B cell (primary cell): ENCODE measurements around the gene SAMD4A. TPM values are rescaled to one million over a fixed set of nuclear protein-coding genes. Genes with fewer than 3 reads are reported as not detected.

Source experiments
- ATAC-seq: fragments of 200-7000 bp; cut with Tn5 transposase; one replicate; pipeline ENCODE4 v1.10.0; 2021; ENCODE audit warnings: low read depth, mild to moderate bottlenecking, moderate number of reproducible peaks, moderate library complexity
- CTCF ChIA-PET: fragments of 350-600 bp; sonication (Branson Sonifier 250); formaldehyde crosslinking; loops from one replicate; lab custom pipeline; 2021; ENCODE audit warnings: antibody characterized with exemption, inconsistent platforms; lab: Charles Lee
- POLR2A ChIA-PET: fragments of 350-600 bp; sonication (Branson Sonifier 250); formaldehyde crosslinking; loops from one replicate; lab custom pipeline; 2021; ENCODE audit warnings: antibody characterized with exemption; lab: Charles Lee
- DNase-seq: peaks from one replicate; pipeline ENCODE4 v3.0.0; 2013
- H2AFZ ChIP-seq: 2 replicates; pipeline ENCODE4 v1.6.1; 2012; ENCODE audit warnings: mild to moderate bottlenecking, low read depth, low read length; ENCODE audit not compliant: insufficient read depth, poor library complexity, severe bottlenecking
- H3K27ac ChIP-seq, 2 donors: 1 replicate in 1 of 2; 2 replicates in 1 of 2; pipeline ENCODE4 v1.5.1; 2012 to 2013; ENCODE audit warnings: low read length in 2 of 2, mild to moderate bottlenecking in 2 of 2, moderate library complexity in 1 of 2
- H3K27me3 ChIP-seq, 4 experiments: fragments of 200-600 bp in 1 of 4; sonication (generic) in 1 of 4; replicated peaks in 1 of 4; 1 replicate in 2 of 4; 2 replicates in 2 of 4; pipeline versions ENCODE4 v1.6.1 to v1.7.0; 2013 to 2016; ENCODE audit warnings: low read length in 3 of 4, mild to moderate bottlenecking in 2 of 4, mixed read lengths in 1 of 4, moderate library complexity in 1 of 4; ENCODE audit not compliant: insufficient read depth in 4 of 4, control insufficient read depth in 3 of 4; ENCODE audit errors: control extremely low read depth in 1 of 4
- H3K36me3 ChIP-seq, 2 experiments: replicated peaks in 1 of 2; 1 replicate in 1 of 2; 2 replicates in 1 of 2; pipeline versions ENCODE4 v1.6.1 to v1.7.1; 2013; ENCODE audit warnings: low read length in 1 of 2; ENCODE audit not compliant: insufficient read depth in 2 of 2, control insufficient read depth in 1 of 2; ENCODE audit errors: control extremely low read depth in 1 of 2, extremely low read depth in 1 of 2
- H3K4me1 ChIP-seq, 2 donors: fragments of 200-600 bp in 1 of 2; sonication (generic) in 1 of 2; 1 replicate in 1 of 2; 2 replicates in 1 of 2; pipeline versions ENCODE4 v1.5.1 to v1.6.1; 2013 to 2017; ENCODE audit warnings: low read length in 2 of 2; ENCODE audit not compliant: control insufficient read depth in 2 of 2, insufficient read depth in 2 of 2
- H3K4me2 ChIP-seq: replicated peaks from 2 replicates; pipeline ENCODE3; 2012; ENCODE audit warnings: mild to moderate bottlenecking, low read depth, low read length; ENCODE audit not compliant: poor library complexity, severe bottlenecking
- H3K4me3 ChIP-seq, 5 experiments: fragments of 200-600 bp in 1 of 5; sonication (generic) in 1 of 5; 1 replicate in 3 of 5; 2 replicates in 2 of 5; pipeline versions ENCODE4 v1.5.1 to v1.7.0; 2011 to 2016; ENCODE audit warnings: low read length in 4 of 5, mild to moderate bottlenecking in 4 of 5, low read depth in 2 of 5, control low read depth in 1 of 5, moderate library complexity in 1 of 5; ENCODE audit not compliant: insufficient read depth in 1 of 5; ENCODE audit errors: control extremely low read depth in 1 of 5, extremely low read depth in 1 of 5
- H3K79me2 ChIP-seq: fragments of 200-600 bp; sonication (generic); one replicate; pipeline ENCODE4 v1.6.0; 2016; ENCODE audit warnings: low read length; ENCODE audit not compliant: control insufficient read depth, insufficient read depth
- H3K9ac ChIP-seq: fragments of 200-600 bp; sonication (generic); 2 replicates; pipeline ENCODE4 v1.6.1; 2017; ENCODE audit warnings: mild to moderate bottlenecking, low read length, moderate library complexity
- H3K9me3 ChIP-seq, 3 donors: one replicate each; pipeline versions ENCODE4 v1.6.1 to v1.7.1; 2013; ENCODE audit warnings: low read length in 2 of 3; ENCODE audit not compliant: control insufficient read depth in 2 of 3, insufficient read depth in 1 of 3; ENCODE audit errors: control extremely low read depth in 1 of 3
- H4K20me1 ChIP-seq: 2 replicates; pipeline ENCODE4 v1.6.0; 2012; ENCODE audit warnings: mild to moderate bottlenecking, low read length; ENCODE audit not compliant: insufficient read depth, control insufficient read depth, poor library complexity, severe bottlenecking
- H3K27ac Mint-ChIP-seq: one replicate; pipeline ENCODE4 v1.8.0; 2021; ENCODE audit warnings: mixed read lengths
- H3K27me3 Mint-ChIP-seq: one replicate; pipeline ENCODE4 v1.8.0; 2021; ENCODE audit warnings: mixed read lengths
- H3K4me1 Mint-ChIP-seq: one replicate; pipeline ENCODE4 v1.8.0; 2021; ENCODE audit warnings: mixed read lengths
- H3K4me3 Mint-ChIP-seq: one replicate; pipeline ENCODE4 v1.8.0; 2021; ENCODE audit warnings: mixed read lengths
- H3K9me3 Mint-ChIP-seq: one replicate; pipeline ENCODE4 v1.8.0; 2022; ENCODE audit warnings: mixed read lengths; ENCODE audit not compliant: insufficient read depth
- EZH2 ChIP-seq: IDR thresholded peaks from 2 replicates; pipeline ENCODE4 v1.6.1; 2012; ENCODE audit warnings: borderline replicate concordance, low read depth, mild to moderate bottlenecking, moderate library complexity, low read length; ENCODE audit not compliant: insufficient read depth, poor library complexity, severe bottlenecking
- WGBS: methylation state at CpG from one replicate; pipeline ENCODE4 v1.1.5; 2013; ENCODE audit warnings: missing lambda C conversion rate; ENCODE audit not compliant: insufficient coverage; 5-methylcytosine and 5-hydroxymethylcytosine counted together
- intact Hi-C: fragments of 100-400 bp; cut with micrococcal nuclease; formaldehyde crosslinking; loops from one replicate; pipeline ENCODE4 v1.10.0; 2022
- polyA plus RNA-seq: library from polyadenylated mRNA; depleted of rRNA; stranded (reverse); fragments of >200 nt; gene quantifications from 2 replicates; pipeline ENCODE4 v1.2.3, GENCODE V29; 2012
- total RNA-seq, 2 donors: library from RNA; stranded (reverse); fragments of 120-200 nt in 1 of 2; gene quantifications; 1 replicate in 1 of 2; 2 replicates in 1 of 2; pipeline versions ENCODE4 v1.2.3 to v1.2.4, GENCODE V29; 2013 to 2022
- TF ChIP-seq, protein P1 (sequence below): fragments of 200-600 bp; IDR thresholded peaks from one replicate; pipeline ENCODE4 v1.8.0; 2022; ENCODE audit warnings: antibody characterized with exemption, mild to moderate bottlenecking

SAMD4A gene
- total and polyA plus RNA-seq, 2 donors (not counting 1 experiment from before 2014, with no cell fraction given) = 5.7 to 13.7 TPM

DNA sequence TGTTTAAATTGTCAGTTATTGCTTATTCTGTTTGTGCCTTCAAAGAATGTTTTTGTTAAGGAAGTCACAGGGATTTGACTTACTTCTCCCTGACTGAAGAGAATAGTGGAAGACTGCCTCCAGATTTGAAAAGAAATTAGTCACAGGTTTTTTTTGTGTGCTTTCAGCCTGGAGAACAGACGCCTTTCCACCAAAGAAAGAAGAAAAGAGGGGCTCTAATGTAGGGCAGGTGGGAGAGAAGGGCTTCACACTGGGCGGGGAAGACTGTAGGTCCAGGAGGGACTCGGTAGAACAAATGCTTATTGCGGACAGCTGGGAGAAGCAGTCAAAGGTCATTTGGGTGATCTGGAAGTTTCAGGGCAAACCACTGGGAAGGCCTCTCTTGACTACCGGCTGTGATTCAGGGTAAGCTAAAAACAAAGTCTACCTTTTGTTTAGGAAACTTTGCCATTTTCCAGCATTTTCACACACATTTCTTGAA, 76.8 kb downstream of the SAMD4A start:
- ATAC-seq = no peak
- H3K9me3 ChIP-seq = no peaks in the 10 kb centered on the region
- Mint-ChIP-seq H3K27me3 (no peaks in the 10 kb centered on the region), H3K9me3 (no peaks in the 10 kb centered on the region), H3K4me3 (no peak overlapping the region), H3K4me1 (no peaks in the 10 kb centered on the region), H3K27ac (no peak overlapping the region)
- DNase-seq = no peak
- H3K27me3 ChIP-seq = no peaks in the 10 kb centered on the region
- no peak overlapping the region for H3K27ac ChIP-seq
- CTCF ChIA-PET = interaction anchor here (1.0 to 3.3 kb wide), 11 partner anchors 13 to 162 kb away, joined by 3 to 40 read pairs (median 4); partner anchors contain the start of gene SAMD4A
- TF ChIP-seq, protein P1, sequence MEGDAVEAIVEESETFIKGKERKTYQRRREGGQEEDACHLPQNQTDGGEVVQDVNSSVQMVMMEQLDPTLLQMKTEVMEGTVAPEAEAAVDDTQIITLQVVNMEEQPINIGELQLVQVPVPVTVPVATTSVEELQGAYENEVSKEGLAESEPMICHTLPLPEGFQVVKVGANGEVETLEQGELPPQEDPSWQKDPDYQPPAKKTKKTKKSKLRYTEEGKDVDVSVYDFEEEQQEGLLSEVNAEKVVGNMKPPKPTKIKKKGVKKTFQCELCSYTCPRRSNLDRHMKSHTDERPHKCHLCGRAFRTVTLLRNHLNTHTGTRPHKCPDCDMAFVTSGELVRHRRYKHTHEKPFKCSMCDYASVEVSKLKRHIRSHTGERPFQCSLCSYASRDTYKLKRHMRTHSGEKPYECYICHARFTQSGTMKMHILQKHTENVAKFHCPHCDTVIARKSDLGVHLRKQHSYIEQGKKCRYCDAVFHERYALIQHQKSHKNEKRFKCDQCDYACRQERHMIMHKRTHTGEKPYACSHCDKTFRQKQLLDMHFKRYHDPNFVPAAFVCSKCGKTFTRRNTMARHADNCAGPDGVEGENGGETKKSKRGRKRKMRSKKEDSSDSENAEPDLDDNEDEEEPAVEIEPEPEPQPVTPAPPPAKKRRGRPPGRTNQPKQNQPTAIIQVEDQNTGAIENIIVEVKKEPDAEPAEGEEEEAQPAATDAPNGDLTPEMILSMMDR = no peak
- no peak for TF ChIP-seq EZH2
- no peak overlapping the region for H3K4me3 ChIP-seq
- H3K9ac ChIP-seq = no peak overlapping the region
- H3K79me2 ChIP-seq = peaks cover 22% of the 10 kb centered on the region
- POLR2A ChIA-PET = no interaction called here
- H2AFZ ChIP-seq = no peak overlapping the region
- H4K20me1 ChIP-seq = peaks cover 7% of the 10 kb centered on the region
- intact Hi-C loops = loop anchor here (1.0 kb wide), 1 partner anchor 79 kb away; no protein-coding TSS in a partner anchor
- H3K4me2 ChIP-seq = no peak overlapping the region
- WGBS = 93% methylated on average over 4 of the region's 5 CpGs
- H3K4me1 ChIP-seq = no peaks in the 10 kb centered on the region
- H3K36me3 ChIP-seq = no peaks in the 10 kb centered on the region

DNA sequence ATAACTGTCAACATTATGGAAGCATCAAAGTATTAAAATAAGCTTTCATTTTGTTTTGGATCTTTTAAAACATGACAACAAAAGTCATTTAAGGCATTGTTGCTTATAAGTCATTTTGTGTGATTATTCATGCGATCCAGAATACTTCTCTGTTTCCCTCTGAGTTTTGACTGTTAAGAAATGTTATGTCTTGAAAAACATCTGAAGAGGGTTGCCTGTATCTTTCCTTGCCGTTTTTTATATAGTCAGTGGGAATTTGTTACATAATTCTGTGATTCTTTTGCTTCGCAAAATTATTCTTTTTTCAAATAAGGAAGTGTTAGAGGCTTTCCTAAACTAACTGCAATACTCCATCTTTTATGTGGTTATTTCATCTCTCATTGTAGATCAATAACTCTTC, 78.7 kb downstream of the SAMD4A start:
- 100% methylated on average over 1 of the region's 3 CpGs for WGBS
- intact Hi-C loops = no loop called here
- Histone ChIP-seq H3K4me2 (no peak overlapping the region), H3K9me3 (no peaks in the 10 kb centered on the region), H3K4me1 (peaks cover 4% of the 10 kb centered on the region in 2 donors), H3K79me2 (peaks cover 30% of the 10 kb centered on the region), H3K27ac (no peak overlapping the region), H2AFZ (no peak overlapping the region), H3K36me3 (no peaks in the 10 kb centered on the region), H4K20me1 (peaks cover 7% of the 10 kb centered on the region), H3K4me3 (no peak overlapping the region), H3K27me3 (no peaks in the 10 kb centered on the region), H3K9ac (no peak overlapping the region)
- Mint-ChIP-seq H3K4me1 (peaks cover 5% of the 10 kb centered on the region), H3K9me3 (no peaks in the 10 kb centered on the region), H3K27me3 (no peaks in the 10 kb centered on the region), H3K27ac (no peak overlapping the region), H3K4me3 (no peak overlapping the region)
- no peak for ATAC-seq
- TF ChIP-seq, protein P1 = no peak
- TF ChIP-seq EZH2 = no peak
- ChIA-PET POLR2A (no interaction called here), CTCF (interaction anchor here (0.6 kb wide), 1 partner anchor 521 kb away, joined by 3 read pairs; no protein-coding TSS in a partner anchor)
- no peak for DNase-seq
